ENCODE measurements around the gene HCST.

HCST gene

DNA sequence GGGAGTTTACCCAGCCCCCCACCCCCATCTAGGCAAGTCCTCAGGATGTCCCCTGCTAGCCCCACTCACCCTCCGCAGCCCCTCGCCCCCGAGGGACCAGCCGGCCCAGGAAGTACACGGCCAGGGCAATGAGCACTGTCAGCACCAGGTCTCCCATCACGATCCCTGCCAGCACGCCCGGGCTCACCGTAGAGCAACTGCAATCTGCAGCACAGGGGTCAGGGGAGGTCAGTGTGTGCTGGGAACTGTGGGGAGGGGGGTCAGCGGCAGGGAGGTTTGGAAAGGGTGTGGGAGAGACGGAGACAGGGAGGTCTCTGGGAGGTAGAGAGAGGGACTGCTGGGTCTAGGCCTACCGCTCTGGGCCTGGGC is 5.0 kb downstream of the HCST start:
- TF ChIP-seq GATA3 (IDR thresholded peaks at IDR 0.05; ENCODE audit: low read depth, low read length): no peak
- no peak for TF ChIP-seq GATA2 (IDR thresholded peaks at IDR 0.05; ENCODE audit: low read depth, low read length)

GRCh38 chr19:35908010-35908441 is 5.7 kb downstream of the HCST start, which contains the start of gene TYROBP:
TYROBP (minus strand) TSS chr19:35908295; CDS start chr19:35908228, 67 bp downstream.
- TF ChIP-seq GATA2 (IDR thresholded peaks at IDR 0.05; ENCODE audit: low read depth, low read length) (no peak), GATA3 (IDR thresholded peaks at IDR 0.05; ENCODE audit: low read depth, low read length) (no peak)

DNA sequence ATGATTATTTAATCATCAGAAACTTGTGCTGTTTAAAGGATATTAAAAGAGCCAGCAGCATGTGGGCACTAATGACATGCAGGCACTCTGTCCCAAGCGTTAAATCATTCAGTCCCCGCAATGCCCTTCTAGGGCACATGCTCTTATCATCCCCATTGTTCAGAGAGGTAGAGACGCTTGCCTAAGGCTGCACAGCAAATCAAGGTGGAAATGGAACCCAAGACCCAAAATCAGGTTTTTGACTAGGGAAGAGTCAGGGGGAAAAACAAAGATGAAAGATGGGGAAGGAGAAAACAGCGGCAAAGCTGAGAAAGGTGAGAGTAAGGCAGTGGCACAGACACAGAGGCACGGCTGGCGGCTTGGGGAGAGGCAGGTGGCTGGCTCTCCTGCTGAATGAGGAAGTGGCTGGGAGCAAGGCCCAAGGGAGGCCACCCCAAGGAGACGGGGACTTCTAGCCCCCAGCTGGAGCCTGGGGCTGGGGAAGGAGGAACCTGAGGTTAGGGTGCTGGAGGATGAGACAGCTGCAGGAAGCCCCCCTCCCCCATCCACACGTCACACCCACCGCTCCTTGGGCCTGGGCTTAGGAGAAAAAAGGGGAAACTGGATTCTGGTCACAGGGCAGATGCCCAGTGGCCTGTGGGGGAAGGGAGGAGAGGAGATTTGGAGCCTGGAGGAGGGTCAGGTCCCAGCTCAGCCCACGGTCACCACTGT is 6.8 kb downstream of the HCST start:
- TF ChIP-seq GATA2 (IDR thresholded peaks at IDR 0.05; ENCODE audit: low read depth, low read length) (no peak), GATA3 (IDR thresholded peaks at IDR 0.05; ENCODE audit: low read depth, low read length) (no peak)

DNA sequence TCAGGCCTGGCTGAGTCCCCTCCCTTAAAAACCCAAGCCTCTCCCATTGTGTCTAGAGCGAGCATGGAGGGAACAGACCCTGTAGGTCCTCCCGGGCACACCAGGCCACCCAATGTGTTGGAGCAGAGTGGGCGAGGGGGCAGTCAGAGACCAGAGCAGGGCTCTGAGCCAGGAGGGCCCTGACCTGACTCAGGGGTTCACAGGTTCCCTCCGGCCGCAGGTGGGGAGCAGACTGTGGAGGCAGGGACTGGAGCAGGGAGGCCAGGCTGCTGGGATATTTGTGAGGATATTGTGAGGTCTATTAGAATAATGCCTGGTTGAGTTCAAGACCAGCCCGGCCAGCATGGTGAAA is 7.3 kb downstream of the HCST start:
- TF ChIP-seq GATA2 (IDR thresholded peaks at IDR 0.05; ENCODE audit: low read depth, low read length) (no peak), GATA3 (IDR thresholded peaks at IDR 0.05; ENCODE audit: low read depth, low read length) (no peak)

DNA sequence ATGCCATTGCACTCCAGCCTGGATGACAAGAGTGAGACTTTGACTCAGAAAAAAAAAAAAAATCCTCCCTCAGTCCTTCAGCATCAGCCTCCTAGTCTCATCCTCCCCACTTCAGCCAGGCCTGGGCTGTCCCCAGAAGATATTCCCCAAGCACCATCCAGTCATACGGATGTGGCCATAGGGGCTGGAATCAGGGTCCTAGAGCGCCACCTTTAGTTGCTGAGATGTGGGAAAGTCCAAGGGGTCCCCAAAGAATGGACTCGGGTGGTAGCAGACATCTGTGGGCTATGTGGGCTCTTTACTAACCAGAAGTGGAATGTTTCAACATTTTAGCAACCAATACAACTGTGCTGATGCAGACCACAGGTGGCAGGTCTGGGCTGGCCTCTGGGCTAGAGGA is 8.8 kb downstream of the HCST start:
- TF ChIP-seq GATA2 (IDR thresholded peaks at IDR 0.05; ENCODE audit: low read depth, low read length): no peak
- no peak for TF ChIP-seq GATA3 (IDR thresholded peaks at IDR 0.05; ENCODE audit: low read depth, low read length)

- no peak for TF ChIP-seq GATA3 (IDR thresholded peaks at IDR 0.05; ENCODE audit: low read depth, low read length)
- no peak for TF ChIP-seq GATA2 (IDR thresholded peaks at IDR 0.05; ENCODE audit: low read depth, low read length)
These were observed 9.5 kb downstream of the HCST start for GRCh38 chr19:35911790-35912189.

DNA sequence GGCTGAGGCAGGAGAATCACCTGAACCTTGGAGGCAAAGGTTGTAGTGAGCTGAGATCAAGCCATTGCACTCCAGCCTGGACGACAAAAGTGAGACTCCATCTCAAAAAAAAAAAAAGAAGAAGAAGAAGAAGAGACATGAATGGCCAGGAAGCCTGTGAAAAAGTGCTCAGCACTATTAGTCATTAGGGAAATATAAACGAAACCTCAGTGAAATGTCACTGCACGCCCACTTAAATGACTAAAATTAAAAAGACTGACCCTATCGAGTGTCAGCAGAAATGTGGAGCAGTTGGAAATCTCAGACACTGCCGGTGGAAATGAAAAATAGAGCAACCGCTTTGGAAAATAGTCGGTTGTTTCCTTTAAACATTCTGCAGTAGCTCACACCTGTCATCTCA is 11.3 kb downstream of the HCST start:
- no peak for TF ChIP-seq GATA3 (IDR thresholded peaks at IDR 0.05; ENCODE audit: low read depth, low read length)
- TF ChIP-seq GATA2 (IDR thresholded peaks at IDR 0.05; ENCODE audit: low read depth, low read length): no peak

- no peak for TF ChIP-seq GATA3 (IDR thresholded peaks at IDR 0.05; ENCODE audit: low read depth, low read length)
- TF ChIP-seq GATA2 (IDR thresholded peaks at IDR 0.05; ENCODE audit: low read depth, low read length): no peak
These were observed 13.1 kb downstream of the HCST start for GRCh38 chr19:35915443-35915842.

GRCh38 chr19:35919306-35919705 is 17.0 kb downstream of the HCST start:
- TF ChIP-seq GATA2 (IDR thresholded peaks at IDR 0.05; ENCODE audit: low read depth, low read length) (no peak), GATA3 (IDR thresholded peaks at IDR 0.05; ENCODE audit: low read depth, low read length) (no peak)

- TF ChIP-seq GATA3 (IDR thresholded peaks at IDR 0.05; ENCODE audit: low read depth, low read length): no peak
- TF ChIP-seq GATA2 (IDR thresholded peaks at IDR 0.05; ENCODE audit: low read depth, low read length): no peak
These were observed 18.7 kb downstream of the HCST start for GRCh38 chr19:35921012-35921411.

DNA sequence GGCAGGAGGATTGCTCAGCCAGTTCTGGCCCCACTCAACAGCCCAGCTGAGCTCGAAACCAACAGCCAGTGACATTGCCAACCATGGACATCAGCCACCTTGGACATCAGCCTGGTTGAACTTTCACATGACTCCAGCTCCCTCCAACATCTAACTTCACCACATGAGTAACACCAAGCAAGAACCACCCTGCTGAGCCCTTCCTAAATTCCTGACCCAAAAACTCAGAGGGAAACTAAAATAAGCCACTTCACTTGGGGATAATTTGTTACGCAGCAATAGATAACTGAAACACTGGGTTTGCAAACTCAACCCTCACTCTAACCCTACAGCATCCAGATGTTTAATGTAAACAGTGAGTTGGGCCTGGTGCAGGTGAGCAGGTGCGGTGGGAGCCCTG is 23.2 kb downstream of the HCST start:
- TF ChIP-seq GATA2 (IDR thresholded peaks at IDR 0.05; ENCODE audit: low read depth, low read length) (no peak), GATA3 (IDR thresholded peaks at IDR 0.05; ENCODE audit: low read depth, low read length) (no peak)

DNA sequence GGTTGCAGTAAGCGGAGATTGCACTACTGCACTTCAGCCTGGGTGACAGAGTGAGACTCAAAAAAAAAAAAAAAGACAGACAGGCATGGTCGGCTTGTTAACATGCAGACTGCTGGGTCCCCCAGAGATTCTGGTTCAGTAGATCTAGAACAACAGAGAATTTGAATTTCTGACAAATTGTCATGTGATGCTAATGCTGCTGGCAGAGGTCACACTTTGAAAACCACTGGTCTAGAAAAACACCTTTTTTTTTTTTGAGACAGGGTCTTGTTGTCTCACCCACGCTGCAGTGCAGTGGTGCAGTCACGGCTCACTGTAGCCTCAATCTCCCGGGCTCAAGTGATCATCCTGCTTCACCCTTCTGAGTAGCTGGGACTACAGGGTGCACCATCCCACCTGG is 26.2 kb downstream of the HCST start:
- TF ChIP-seq GATA2 (IDR thresholded peaks at IDR 0.05; ENCODE audit: low read depth, low read length): no peak
- TF ChIP-seq GATA3 (IDR thresholded peaks at IDR 0.05; ENCODE audit: low read depth, low read length): no peak

GRCh38 chr19:35929876-35930275 is 27.5 kb downstream of the HCST start:
- TF ChIP-seq GATA2 (IDR thresholded peaks at IDR 0.05; ENCODE audit: low read depth, low read length) (no peak), GATA3 (IDR thresholded peaks at IDR 0.05; ENCODE audit: low read depth, low read length) (no peak)

- TF ChIP-seq GATA3 (IDR thresholded peaks at IDR 0.05; ENCODE audit: low read depth, low read length) (no peak), GATA2 (IDR thresholded peaks at IDR 0.05; ENCODE audit: low read depth, low read length) (no peak)
These were observed 29.0 kb downstream of the HCST start for GRCh38 chr19:35931161-35931873.

GRCh38 chr19:35931874-35932202 is 29.5 kb downstream of the HCST start:
- TF ChIP-seq GATA2 (IDR thresholded peaks at IDR 0.05; ENCODE audit: low read depth, low read length): no peak
- no peak for TF ChIP-seq GATA3 (IDR thresholded peaks at IDR 0.05; ENCODE audit: low read depth, low read length)

Measured in SH-SY5Y (cell line).